ENCODE measurements around the gene KRT83. TPM values are rescaled to one million over a fixed set of nuclear protein-coding genes. Genes with fewer than 3 reads are reported as not detected.
A peak's percentile ranks its signal among the peaks of the same experiment; 100 is the strongest.
"Not testable (repeated sequence)": the region's sequence is repeated elsewhere in the genome, so short reads cannot be mapped to it uniquely, and the experiment has no call there.

The KRT83 gene
- total RNA-seq, 2 donors from 2014 or later = not detected

DNA sequence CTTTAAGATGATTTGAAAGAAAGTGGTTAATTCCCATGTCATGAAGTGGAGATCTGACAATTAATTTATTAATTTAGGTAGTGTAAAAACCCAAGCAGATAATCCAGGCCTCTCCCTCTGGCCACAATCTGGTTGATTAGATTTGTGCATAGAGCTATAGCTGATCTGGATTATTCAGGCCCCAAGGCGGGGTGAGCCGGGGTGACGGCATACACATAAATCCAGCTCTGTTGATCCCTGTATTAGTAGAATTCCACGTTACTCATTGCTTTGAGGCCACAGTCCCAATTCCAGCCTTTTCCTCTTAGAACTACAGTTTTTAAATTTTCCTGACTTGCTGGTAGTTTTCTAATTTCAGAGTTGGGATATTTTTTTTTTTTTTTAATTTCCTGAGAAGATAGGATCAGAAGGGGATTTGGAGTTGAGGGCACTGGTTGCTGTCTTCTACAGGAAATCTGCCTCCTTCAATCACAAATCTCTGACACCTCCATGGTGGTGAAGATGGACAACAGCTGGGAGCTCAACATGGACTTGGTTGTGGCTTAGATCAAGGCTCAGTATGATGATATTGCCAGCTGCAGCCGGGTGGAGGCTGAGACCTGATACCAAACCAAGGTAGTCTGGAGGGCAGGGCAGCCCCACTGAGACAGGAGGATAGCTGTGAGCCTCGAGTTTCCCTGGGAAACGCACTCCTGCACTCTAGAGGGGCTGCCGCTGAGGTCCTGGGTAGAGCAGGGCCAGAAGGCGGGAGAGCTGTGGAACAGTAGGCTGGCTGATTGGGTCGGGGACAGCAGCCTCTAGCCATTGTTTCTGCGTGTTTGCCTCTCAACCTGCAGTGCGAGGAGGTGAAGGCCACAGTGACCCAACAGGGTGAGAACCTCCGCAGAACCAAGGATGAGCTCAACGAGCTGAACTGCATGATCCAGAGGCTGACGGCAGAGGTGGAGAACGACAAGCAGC is 26.6 kb upstream of the KRT83 start:
- DNase-seq (ENCODE audit: low spot score) = no peak
- no peak overlapping the region for H3K27ac ChIP-seq
- H3K4me3 ChIP-seq = no peak overlapping the region
- H3K4me1 ChIP-seq = peaks cover 0 to 8% of the 10 kb centered on the region in 2 donors
- H3K36me3 ChIP-seq = no peaks in the 10 kb centered on the region
- peaks cover 0 to 12% of the 10 kb centered on the region in 2 donors for H3K9me3 ChIP-seq
- no peaks in the 10 kb centered on the region for H3K27me3 ChIP-seq
- TF ChIP-seq, protein P1, sequence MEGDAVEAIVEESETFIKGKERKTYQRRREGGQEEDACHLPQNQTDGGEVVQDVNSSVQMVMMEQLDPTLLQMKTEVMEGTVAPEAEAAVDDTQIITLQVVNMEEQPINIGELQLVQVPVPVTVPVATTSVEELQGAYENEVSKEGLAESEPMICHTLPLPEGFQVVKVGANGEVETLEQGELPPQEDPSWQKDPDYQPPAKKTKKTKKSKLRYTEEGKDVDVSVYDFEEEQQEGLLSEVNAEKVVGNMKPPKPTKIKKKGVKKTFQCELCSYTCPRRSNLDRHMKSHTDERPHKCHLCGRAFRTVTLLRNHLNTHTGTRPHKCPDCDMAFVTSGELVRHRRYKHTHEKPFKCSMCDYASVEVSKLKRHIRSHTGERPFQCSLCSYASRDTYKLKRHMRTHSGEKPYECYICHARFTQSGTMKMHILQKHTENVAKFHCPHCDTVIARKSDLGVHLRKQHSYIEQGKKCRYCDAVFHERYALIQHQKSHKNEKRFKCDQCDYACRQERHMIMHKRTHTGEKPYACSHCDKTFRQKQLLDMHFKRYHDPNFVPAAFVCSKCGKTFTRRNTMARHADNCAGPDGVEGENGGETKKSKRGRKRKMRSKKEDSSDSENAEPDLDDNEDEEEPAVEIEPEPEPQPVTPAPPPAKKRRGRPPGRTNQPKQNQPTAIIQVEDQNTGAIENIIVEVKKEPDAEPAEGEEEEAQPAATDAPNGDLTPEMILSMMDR (IDR thresholded peaks at IDR 0.05) = no peak

DNA sequence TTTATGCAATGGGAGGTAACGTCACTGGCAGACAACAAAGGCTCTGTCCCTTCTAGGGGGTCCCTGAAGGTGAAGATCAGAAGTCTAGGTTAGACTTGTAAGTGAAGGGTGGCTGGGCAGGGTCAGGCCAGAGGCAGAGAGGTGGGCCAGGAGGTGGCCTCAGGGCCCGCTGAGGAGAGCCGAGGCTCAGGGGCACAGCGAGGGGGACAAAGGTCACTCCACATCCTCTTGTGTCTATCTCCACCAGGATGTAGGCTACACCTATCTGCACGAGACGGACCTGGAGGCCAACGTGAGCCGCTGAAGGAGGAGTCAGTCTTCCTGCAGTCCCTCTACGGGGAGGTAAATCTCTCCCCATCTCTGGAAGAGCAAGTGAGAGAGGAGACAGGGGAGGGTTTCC is 25.8 kb upstream of the KRT83 start:
- Histone ChIP-seq H3K4me3 (no peak overlapping the region), H3K36me3 (no peaks in the 10 kb centered on the region), H3K27me3 (no peaks in the 10 kb centered on the region), H3K4me1 (peaks cover 0 to 7% of the 10 kb centered on the region in 2 donors), H3K9me3 (peaks cover 0 to 13% of the 10 kb centered on the region in 2 donors), H3K27ac (peak overlapping the region in 1 of 2 donors; percentile 51)
- TF ChIP-seq, protein P1 (IDR thresholded peaks at IDR 0.05) = no peak
- no peak for DNase-seq (ENCODE audit: low spot score)

DNA sequence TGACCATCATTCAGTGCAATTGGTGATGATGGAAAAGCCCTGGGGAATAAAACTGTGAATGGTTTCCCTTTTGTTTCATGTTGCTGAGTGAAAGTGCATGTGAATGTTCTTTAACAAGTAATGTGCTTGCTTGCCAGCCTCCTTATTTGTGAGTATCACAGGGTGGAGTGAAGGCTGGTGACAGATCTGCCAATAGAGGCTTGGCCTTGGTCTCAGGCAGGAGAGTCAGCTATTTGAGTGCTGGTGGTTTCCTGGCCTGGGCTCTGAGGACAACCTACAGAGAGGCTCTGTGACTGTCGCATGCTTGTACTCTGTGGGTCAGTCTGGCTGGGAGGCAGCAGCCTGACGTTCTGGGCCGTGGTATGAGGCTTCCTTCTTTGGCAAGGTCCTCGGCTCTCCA is 25.4 kb upstream of the KRT83 start:
- Histone ChIP-seq H3K4me3 (no peak overlapping the region), H3K9me3 (peaks cover 0 to 13% of the 10 kb centered on the region in 2 donors), H3K4me1 (peaks cover 0 to 3% of the 10 kb centered on the region in 2 donors), H3K36me3 (no peaks in the 10 kb centered on the region), H3K27ac (peak overlapping the region in 1 of 2 donors; percentile 51), H3K27me3 (no peaks in the 10 kb centered on the region)
- no peak for DNase-seq (ENCODE audit: low spot score)
- TF ChIP-seq, protein P1 (IDR thresholded peaks at IDR 0.05) = no peak

DNA sequence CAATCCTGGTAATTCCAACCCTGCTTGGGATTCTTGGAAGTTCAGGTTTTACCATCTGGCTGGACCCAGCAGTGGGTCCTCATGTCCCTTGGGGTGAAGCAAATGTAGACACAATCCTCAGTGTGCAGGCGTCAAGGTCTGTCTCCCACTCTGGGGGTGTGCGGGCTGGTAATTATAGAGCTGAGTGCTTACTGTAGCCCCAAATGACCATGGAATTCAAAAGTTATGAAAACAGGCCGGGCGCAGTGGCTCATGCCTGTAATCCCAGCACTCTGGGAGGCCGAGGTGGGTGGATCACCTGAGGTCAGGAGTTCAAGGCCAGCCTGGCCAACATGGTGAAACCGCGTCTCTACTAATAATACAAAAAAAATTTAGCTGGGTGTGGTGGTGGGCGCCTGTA is 23.8 kb upstream of the KRT83 start:
- DNase-seq (ENCODE audit: low spot score); H3K4me3 ChIP-seq; H3K4me1 ChIP-seq; H3K36me3 ChIP-seq; H3K27me3 ChIP-seq; H3K27ac ChIP-seq: not testable (repeated sequence)
- peaks cover 0 to 13% of the 10 kb centered on the region in 2 donors for H3K9me3 ChIP-seq

DNA sequence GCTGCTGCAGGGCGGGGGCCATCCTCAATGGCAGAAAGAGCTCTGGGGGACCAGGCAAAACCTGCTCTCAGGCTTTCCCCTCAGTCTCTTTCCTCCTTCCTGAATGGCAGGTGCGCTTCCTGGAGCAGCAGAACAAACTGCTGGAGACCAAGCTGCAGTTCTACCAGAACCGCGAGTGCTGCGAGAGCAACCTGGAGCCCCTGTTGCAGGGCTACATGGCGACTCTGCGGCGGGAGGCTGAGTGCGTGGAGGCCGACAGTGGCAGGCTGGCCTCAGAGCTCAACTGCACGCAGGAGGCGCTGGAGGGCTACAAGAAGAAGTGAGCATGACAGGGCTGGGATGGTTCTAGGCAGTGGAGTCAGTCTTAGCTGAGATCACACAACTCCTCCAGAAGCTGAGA is 22.9 kb upstream of the KRT83 start:
- DNase-seq (ENCODE audit: low spot score) = no peak
- TF ChIP-seq, protein P1 (IDR thresholded peaks at IDR 0.05) = no peak
- Histone ChIP-seq H3K27me3 (no peaks in the 10 kb centered on the region), H3K27ac (no peak overlapping the region), H3K4me1 (no peaks in the 10 kb centered on the region), H3K9me3 (peaks cover 0 to 13% of the 10 kb centered on the region in 2 donors), H3K4me3 (no peak overlapping the region), H3K36me3 (no peaks in the 10 kb centered on the region)

DNA sequence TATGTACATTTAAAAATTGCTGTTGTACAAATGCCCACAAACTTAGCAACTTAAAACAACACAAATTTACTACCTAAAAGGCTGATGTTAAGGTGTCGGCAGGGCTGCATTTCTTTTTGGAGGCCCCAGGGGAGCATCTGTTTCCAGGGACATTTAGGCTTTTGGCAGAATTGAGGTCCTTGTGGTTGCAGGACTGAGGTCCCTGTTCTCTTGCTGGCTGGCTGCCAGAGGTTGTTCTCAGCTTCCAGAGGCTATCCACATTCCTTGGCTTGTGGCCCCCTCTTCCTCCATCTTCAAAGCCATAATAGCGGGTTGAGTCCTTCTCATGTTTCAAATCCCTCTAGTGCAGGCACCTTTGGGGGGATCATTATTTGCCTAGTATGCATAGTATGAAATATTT is 22.4 kb upstream of the KRT83 start:
- Histone ChIP-seq H3K36me3 (no peaks in the 10 kb centered on the region), H3K4me1 (no peaks in the 10 kb centered on the region), H3K9me3 (peaks cover 0 to 13% of the 10 kb centered on the region in 2 donors), H3K27ac (no peak overlapping the region), H3K27me3 (no peaks in the 10 kb centered on the region), H3K4me3 (no peak overlapping the region)
- TF ChIP-seq, protein P1 (IDR thresholded peaks at IDR 0.05) = no peak
- no peak for DNase-seq (ENCODE audit: low spot score)
